WTC11 (cell line): ENCODE measurements around the gene ATG2A. TPM values are rescaled to one million over a fixed set of nuclear protein-coding genes. Genes with fewer than 3 reads are reported as not detected.

ENCODE experiments used
- ATAC-seq: fragments of 200-7000 bp; cut with Tn5 transposase; 2 replicates; pipeline ENCODE4 v1.10.0; 2021; ENCODE audit warnings: mild to moderate bottlenecking, moderate library complexity
- CTCF ChIA-PET: fragments of 300-600 bp; sonication (Branson Sonifier 250); formaldehyde crosslinking; loops from one replicate; lab custom pipeline; 2021; ENCODE audit warnings: antibody characterized with exemption; lab: Charles Lee
- POLR2A ChIA-PET: fragments of 350-600 bp; sonication (Branson Sonifier 250); formaldehyde crosslinking; loops from one replicate; lab custom pipeline; 2021; ENCODE audit warnings: antibody characterized with exemption; lab: Charles Lee
- DNase-seq: peaks from one replicate; pipeline ENCODE4 v3.0.0; 2021; ENCODE audit warnings: low spot score
- H3K27ac Mint-ChIP-seq: 2 replicates; pipeline ENCODE4 v1.8.0; 2021; ENCODE audit warnings: mixed read lengths
- H3K27me3 Mint-ChIP-seq: 2 replicates; pipeline ENCODE4 v1.8.0; 2021; ENCODE audit warnings: low read depth, mild to moderate bottlenecking, moderate library complexity, mixed read lengths
- H3K36me3 Mint-ChIP-seq: 2 replicates; pipeline ENCODE4 v1.8.0; 2021; ENCODE audit warnings: mixed read lengths
- H3K4me1 Mint-ChIP-seq: 2 replicates; pipeline ENCODE4 v1.8.0; 2022; ENCODE audit warnings: mixed read lengths
- H3K4me3 Mint-ChIP-seq: 2 replicates; pipeline ENCODE4 v1.8.0; 2021; ENCODE audit warnings: mild to moderate bottlenecking, moderate library complexity, mixed read lengths
- H3K9me3 Mint-ChIP-seq: 2 replicates; pipeline ENCODE4 v1.8.0; 2021; ENCODE audit warnings: mixed read lengths
- GABPB1 ChIP-seq: sonication (generic); formaldehyde crosslinking; IDR thresholded peaks from 2 replicates; pipeline ENCODE4 v1.8.1; 2023; ENCODE audit warnings: mild to moderate bottlenecking, missing genetic modification reagents
- GTF2I ChIP-seq: fragments of 250-450 bp; sonication (Bioruptor Pico); conservative IDR thresholded peaks from 2 replicates; pipeline ENCODE4 v1.4.0; 2021; ENCODE audit warnings: mild to moderate bottlenecking
- MAX ChIP-seq: sonication (generic); formaldehyde crosslinking; IDR thresholded peaks from 2 replicates; pipeline ENCODE4 v1.8.0; 2022; ENCODE audit warnings: mild to moderate bottlenecking, missing genetic modification reagents
- microRNA-seq: library from miRNA; unstranded; fragments of <30 nt; microRNA quantifications from one replicate; pipeline ENCODE4 v1.2.0, GENCODE V29; 2022; ENCODE audit warnings: borderline number of aligned reads
- total RNA-seq: library from RNA; stranded (reverse); gene quantifications from 3 replicates; pipeline ENCODE4 v1.2.3, GENCODE V29; 2021

Gene ATG2A
- total RNA-seq, 1 experiment from 2014 or later, result 31.4 TPM

GRCh38 chr11:64845129-64845775 lies 71.8 kb downstream of the ATG2A start:
- H3K27ac Mint-ChIP-seq, result peak overlapping the region; percentile 91
- ATAC-seq, result no peak
- ChIA-PET POLR2A (no interaction called here), CTCF (interaction anchor here (0.7 to 12.5 kb wide), 6 partner anchors 41 to 395 kb away, joined by 3 to 372 read pairs (median 35); partner anchors contain the start of genes ARL2, BATF2, EHD1 and MAP4K2)
- H3K9me3 Mint-ChIP-seq, result no peaks in the 10 kb centered on the region
- no peak for DNase-seq
- H3K36me3 Mint-ChIP-seq, result no peaks in the 10 kb centered on the region
- TF ChIP-seq GABPB1 (CRISPR knock-in tag), result 0 out of 2 replicates have a peak, but pooled peaks have one; percentile 22
- peak; percentile 90 for TF ChIP-seq GTF2I
- no peak for TF ChIP-seq MAX (CRISPR knock-in tag)
- no peaks in the 10 kb centered on the region for H3K27me3 Mint-ChIP-seq
- peaks cover 40% of the 10 kb centered on the region for H3K4me1 Mint-ChIP-seq
- H3K4me3 Mint-ChIP-seq, result peak overlapping the region; percentile 65

Small RNA genes lying within 50 kb of the gene (microRNA-seq; reads per million reads assigned to microRNA genes)
- gene MIR6749, result not detected
- gene MIR6750, result not detected

Other genes with a start within 250 kb of the ATG2A start
- gene NRXN2, start 194.0 kb downstream of the ATG2A start, total RNA-seq, result 8.0 to 10.4 TPM (median 8.6 TPM) in 3 replicates
- gene RASGRP2, start 173.1 kb downstream of the ATG2A start, total RNA-seq, result 31.9 to 41.5 TPM (median 40.3 TPM) in 3 replicates
- gene PYGM, start 157.2 kb downstream of the ATG2A start, total RNA-seq, result 6.6 to 8.7 TPM (median 8.2 TPM) in 3 replicates
- gene SF1, start 138.7 kb downstream of the ATG2A start, total RNA-seq, result 285 to 314 TPM (median 300 TPM) in 3 replicates
- 24.5 to 31.6 TPM (median 28.3 TPM) in 3 replicates for gene MAP4K2, start 114.0 kb downstream of the ATG2A start, total RNA-seq
- gene MEN1, start 106.7 kb downstream of the ATG2A start, total RNA-seq, result 47.1 to 53.3 TPM (median 51.2 TPM) in 3 replicates
- 14.9 to 21.6 TPM (median 17.3 TPM) in 3 replicates for gene CDC42BPG, start 72.6 kb downstream of the ATG2A start, total RNA-seq
- gene EHD1, start 38.6 kb downstream of the ATG2A start, total RNA-seq, result 29.9 to 38.1 TPM (median 35.2 TPM) in 3 replicates
- gene PPP2R5B, start 7.5 kb upstream of the ATG2A start, total RNA-seq, result 8.7 to 10.2 TPM (median 9.1 TPM) in 3 replicates
- 1.0 to 1.6 TPM (median 1.6 TPM) in 3 replicates for gene GPHA2, start 18.7 kb upstream of the ATG2A start, total RNA-seq
- gene MAJIN, start 54.9 kb upstream of the ATG2A start, total RNA-seq, result not detected in 3 replicates
- 1.3 to 3.2 TPM (median 2.2 TPM) in 3 replicates for gene BATF2, start 79.8 kb upstream of the ATG2A start, total RNA-seq
- gene ARL2, start 97.0 kb upstream of the ATG2A start, total RNA-seq, result 171 to 248 TPM (median 235 TPM) in 3 replicates
- 16.7 to 19.6 TPM (median 17.6 TPM) in 3 replicates for gene SNX15, start 110.2 kb upstream of the ATG2A start, total RNA-seq
- 22.2 to 26.2 TPM (median 22.8 TPM) in 3 replicates for gene SAC3D1, start 124.0 kb upstream of the ATG2A start, total RNA-seq
- gene NAALADL1, start 141.3 kb upstream of the ATG2A start, total RNA-seq, result 4.5 to 6.1 TPM (median 5.9 TPM) in 3 replicates
- gene CDCA5, start 166.8 kb upstream of the ATG2A start, total RNA-seq, result 80.6 to 95.9 TPM (median 86.9 TPM) in 3 replicates
- 32.2 to 33.8 TPM (median 32.8 TPM) in 3 replicates for gene ZFPL1, start 167.0 kb upstream of the ATG2A start, total RNA-seq
- gene VPS51, start 179.0 kb upstream of the ATG2A start, total RNA-seq, result 122 to 136 TPM (median 123 TPM) in 3 replicates
- 63.8 to 74.9 TPM (median 71.5 TPM) in 3 replicates for gene TM7SF2, start 194.7 kb upstream of the ATG2A start, total RNA-seq
- 15.9 to 18.3 TPM (median 16.7 TPM) in 3 replicates for gene ZNHIT2, start 200.5 kb upstream of the ATG2A start, total RNA-seq
- gene FAU, start 204.9 kb upstream of the ATG2A start, total RNA-seq, result 951 to 991 TPM (median 985 TPM) in 3 replicates
- 51.3 to 55.9 TPM (median 53.3 TPM) in 3 replicates for gene MRPL49, start 205.1 kb upstream of the ATG2A start, total RNA-seq
- gene SYVN1, start 217.3 kb upstream of the ATG2A start, total RNA-seq, result 27.6 to 34.8 TPM (median 31.8 TPM) in 3 replicates